Endothelial cell of umbilical vein (primary cell): ENCODE measurements around the gene RACGAP1. TPM values are rescaled to one million over a fixed set of nuclear protein-coding genes. Genes with fewer than 3 reads are reported as not detected.

Experiments
- BruUV-seq: library from RNA; stranded (reverse); fragments of 400-500 nt; replicated peaks from 2 replicates; lab custom pipeline; 2021; lab: Mats Ljungman, UMichigan
- CTCF ChIA-PET: fragments of 300-600, 350-600 bp; sonication (Branson Sonifier 250); formaldehyde crosslinking; loops from one replicate; lab custom pipeline; 2021; ENCODE audit warnings: antibody characterized with exemption, inconsistent platforms; lab: Charles Lee
- POLR2A ChIA-PET: fragments of 300-600, 350-600 bp; sonication (Branson Sonifier 250); formaldehyde crosslinking; loops from one replicate; lab custom pipeline; 2021; ENCODE audit warnings: antibody characterized with exemption, inconsistent platforms; lab: Charles Lee
- DNase-seq: peaks from one replicate; pipeline ENCODE4 v3.0.0-alpha.2; 2011; ENCODE audit warnings: low read depth, low spot score
- FAIRE-seq: peaks from 2 replicates; lab custom pipeline; 2011; peaks lifted over from hg19 to GRCh38; lab: Jason Lieb, UNC
- H2AFZ ChIP-seq: 2 replicates; pipeline ENCODE4 v1.6.0; 2012; ENCODE audit warnings: low read depth, low read length, control low read depth, inconsistent platforms
- H3K27ac ChIP-seq: 2 replicates; pipeline ENCODE4 v1.5.1; 2011; ENCODE audit warnings: low read depth, mild to moderate bottlenecking, control low read depth, low read length, moderate library complexity; ENCODE audit not compliant: insufficient read depth
- H3K27me3 ChIP-seq, 2 experiments: 2 replicates each; pipeline versions ENCODE4 v1.6.0 to v1.6.1; 2011; ENCODE audit warnings: low read length in 2 of 2, mixed read lengths in 1 of 2; ENCODE audit not compliant: control insufficient read depth in 2 of 2, insufficient read depth in 2 of 2
- H3K36me3 ChIP-seq, 2 experiments: 2 replicates in 1 of 2; 3 replicates in 1 of 2; pipeline ENCODE4 v1.5.1; 2011; ENCODE audit warnings: low read length in 2 of 2, mild to moderate bottlenecking in 1 of 2, moderate library complexity in 1 of 2; ENCODE audit not compliant: control insufficient read depth in 2 of 2, insufficient read depth in 2 of 2; ENCODE audit errors: extremely low read depth in 1 of 2
- H3K4me1 ChIP-seq: 3 replicates; pipeline ENCODE4 v1.5.1; 2011; ENCODE audit warnings: mild to moderate bottlenecking, low read length; ENCODE audit not compliant: control insufficient read depth, insufficient read depth; ENCODE audit errors: extremely low read depth
- H3K4me2 ChIP-seq: 2 replicates; pipeline ENCODE4 v1.6.1; 2011; ENCODE audit warnings: low read length, control low read depth, mixed read lengths; ENCODE audit not compliant: insufficient read depth
- H3K4me3 ChIP-seq, 3 experiments: fragments of 200-600 bp in 1 of 3; sonication (generic), shearing (Covaris generic) in 1 of 3; replicated peaks in 1 of 3; 2 replicates each; pipeline ENCODE4 v1.5.1; 2011 to 2016; ENCODE audit warnings: control low read depth in 3 of 3, low read length in 3 of 3, mild to moderate bottlenecking in 2 of 3, inconsistent platforms in 1 of 3, low read depth in 1 of 3, moderate library complexity in 1 of 3; ENCODE audit not compliant: insufficient read depth in 1 of 3
- H3K79me2 ChIP-seq: 2 replicates; pipeline ENCODE4 v1.6.0; 2012; ENCODE audit warnings: low read length, inconsistent platforms; ENCODE audit not compliant: control insufficient read depth, insufficient read depth
- H3K9ac ChIP-seq: replicated peaks from 2 replicates; pipeline ENCODE3; 2011; ENCODE audit warnings: low read length, control low read depth; ENCODE audit not compliant: insufficient read depth; ENCODE audit errors: extremely low read depth
- H3K9me1 ChIP-seq: replicated peaks from 3 replicates; pipeline ENCODE4 v1.6.0; 2011; ENCODE audit warnings: mild to moderate bottlenecking, low read length; ENCODE audit not compliant: control insufficient read depth, insufficient read depth; ENCODE audit errors: extremely low read depth
- H3K9me3 ChIP-seq: replicated peaks from 2 replicates; pipeline ENCODE4 v1.5.1; 2012; ENCODE audit warnings: low read length, inconsistent platforms; ENCODE audit not compliant: control insufficient read depth, insufficient read depth
- H4K20me1 ChIP-seq: replicated peaks from 2 replicates; pipeline ENCODE3; 2011; ENCODE audit warnings: mild to moderate bottlenecking, low read length; ENCODE audit not compliant: control insufficient read depth, insufficient read depth; ENCODE audit errors: extremely low read depth
- CTCF ChIP-seq, 2 donors: IDR thresholded peaks; 1 replicate in 1 of 2; 2 replicates in 1 of 2; pipeline ENCODE4 v1.5.1; 2011; ENCODE audit warnings: low read length in 2 of 2, mild to moderate bottlenecking in 2 of 2, moderate library complexity in 2 of 2, control low read depth in 1 of 2, inconsistent platforms in 1 of 2, low read depth in 1 of 2; ENCODE audit not compliant: insufficient read depth in 1 of 2; ENCODE audit errors: extremely low read depth in 1 of 2
- EZH2 ChIP-seq: IDR thresholded peaks from 2 replicates; pipeline ENCODE4 v1.6.1; 2012; ENCODE audit warnings: borderline replicate concordance, low read depth, mild to moderate bottlenecking, moderate library complexity, low read length, inconsistent platforms; ENCODE audit not compliant: severe bottlenecking
- FOS ChIP-seq: IDR thresholded peaks from 2 replicates; pipeline ENCODE4 v1.6.1; 2011; ENCODE audit warnings: mild to moderate bottlenecking, low read length, moderate library complexity, borderline replicate concordance; ENCODE audit not compliant: insufficient read depth
- JUN ChIP-seq: IDR thresholded peaks from 2 replicates; pipeline ENCODE4 v1.6.1; 2011; ENCODE audit warnings: borderline replicate concordance, low read depth; ENCODE audit not compliant: insufficient read length, insufficient read depth
- MAX ChIP-seq: IDR thresholded peaks from 2 replicates; pipeline ENCODE4 v1.6.1; 2011; ENCODE audit not compliant: insufficient read depth, insufficient read length
- MYC ChIP-seq: IDR thresholded peaks from one replicate; pipeline ENCODE4 v1.6.1; 2011; ENCODE audit warnings: mild to moderate bottlenecking, low read depth, low read length
- POLR2AphosphoS5 ChIP-seq: IDR thresholded peaks from 2 replicates; pipeline ENCODE4 v1.6.1; 2012; ENCODE audit warnings: low read depth, mild to moderate bottlenecking, control low read depth, low read length, moderate library complexity; ENCODE audit not compliant: insufficient read depth
- dilution Hi-C: fragments of 300-500 bp; cut with MboI; formaldehyde crosslinking; loops from one replicate; pipeline ENCODE4 v1.15.0; 2019; ENCODE audit warnings: low sequenced_read_pairs; ENCODE audit not compliant: extremely low pct_ligation_motif_present
- intact Hi-C: fragments of 100-400 bp; cut with micrococcal nuclease; formaldehyde crosslinking; loops from one replicate; pipeline ENCODE4 v1.10.0; 2022
- polyA plus RNA-seq, 4 experiments: library from polyadenylated mRNA; depleted of rRNA in 3 of 4; stranded (reverse) in 3 of 4; unstranded in 1 of 4; fragments of >200 nt; gene quantifications; 2 replicates each; pipeline versions ENCODE4 v1.2.1 to v1.2.3, GENCODE V29; 2011 to 2012; ENCODE audit warnings: missing spikeins in 1 of 4
- total RNA-seq: library from RNA; stranded (reverse); gene quantifications from 2 replicates; pipeline ENCODE4 v1.2.3, GENCODE V29; 2021

Gene RACGAP1
- total and polyA plus RNA-seq, 2 donors (not counting 3 experiments of a cell fraction or from before 2014, with no cell fraction given) = 16.5 to 56.3 TPM

GRCh38 chr12:49956663-49957569, 68.4 kb downstream of the RACGAP1 start:
- no TSS peak for BruUV-seq
- no peaks in the 10 kb centered on the region for H3K36me3 ChIP-seq
- H2AFZ ChIP-seq = no peak overlapping the region
- TF ChIP-seq JUN (no peak), CTCF (IDR thresholded peaks at IDR 0.05; ENCODE audit: extremely low read depth in 1 of 2, insufficient read depth in 1 of 2, low read depth in 1 of 2, low read length in 2 of 2) (no peak), MYC (no peak), FOS (no peak), EZH2 (no peak), POLR2AphosphoS5 (no peak), MAX (no peak)
- intact Hi-C loops = no loop called here
- DNase-seq (no peak), FAIRE-seq (no peak)
- no peaks in the 10 kb centered on the region for H3K27me3 ChIP-seq
- H3K4me3 ChIP-seq = no peak overlapping the region
- H3K27ac ChIP-seq = no peak overlapping the region
- H4K20me1 ChIP-seq = no peaks in the 10 kb centered on the region
- H3K79me2 ChIP-seq = no peaks in the 10 kb centered on the region
- peaks cover 22% of the 10 kb centered on the region for H3K4me1 ChIP-seq
- POLR2A ChIA-PET = no interaction called here
- CTCF ChIA-PET = interaction anchor here (1.1 kb wide), 1 partner anchor 9 kb away, joined by 3 read pairs; no protein-coding TSS in a partner anchor
- H3K9ac ChIP-seq = no peak overlapping the region
- H3K4me2 ChIP-seq = no peak overlapping the region
- no peaks in the 10 kb centered on the region for H3K9me1 ChIP-seq
- no peaks in the 10 kb centered on the region for H3K9me3 ChIP-seq
- dilution Hi-C loops = loop anchor here (25.0 kb wide), 1 partner anchor 105 kb away; the partner anchor contains the start of gene ASIC1
